Right lobe of liver (tissue), 4 donors: ENCODE results near the gene RSRC1.

Source experiments
- POLR2A ChIP-seq: fragments of 450-650 bp; IDR thresholded peaks from one replicate; pipeline ENCODE4 v1.6.1; 2017; ENCODE audit warnings: antibody characterized with exemption, mild to moderate bottlenecking
- TF ChIP-seq, protein P1 (sequence below), 4 donors: fragments of 200-600 bp in 3 of 4; fragments of 450-650 bp in 1 of 4; IDR thresholded peaks; one replicate each; pipeline versions ENCODE4 v1.5.1 to v1.8.0; 2016 to 2022; ENCODE audit warnings: antibody characterized with exemption in 4 of 4, mild to moderate bottlenecking in 2 of 4
- donor health status: DM: no; HTN: no; CAD: no.
- donor health status: DM: no; HTN: no; CAD: no.
- donor health status: DM: no; HTN: yes; CAD: no.

DNA sequence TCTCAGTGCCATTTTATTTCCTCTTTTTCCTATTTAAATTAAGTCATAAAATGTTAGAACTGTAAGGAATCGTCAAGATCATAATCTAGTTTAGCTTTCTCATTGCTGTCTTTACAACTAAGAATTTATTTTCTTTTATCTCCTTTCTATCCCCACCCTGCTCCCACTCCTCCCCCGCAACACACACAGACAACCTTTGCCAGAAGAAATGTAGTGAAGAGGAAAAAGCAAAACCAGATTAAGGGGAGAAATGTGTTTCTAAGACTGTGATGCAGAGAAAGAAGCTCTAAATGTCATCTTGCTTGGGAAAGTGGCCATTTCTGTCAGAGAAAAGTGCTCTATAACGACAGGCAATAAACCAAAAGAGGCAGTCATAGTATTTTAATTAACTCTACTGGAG lies 382.8 kb downstream of the RSRC1 start:
- no peak for TF ChIP-seq POLR2A
- TF ChIP-seq, protein P1, sequence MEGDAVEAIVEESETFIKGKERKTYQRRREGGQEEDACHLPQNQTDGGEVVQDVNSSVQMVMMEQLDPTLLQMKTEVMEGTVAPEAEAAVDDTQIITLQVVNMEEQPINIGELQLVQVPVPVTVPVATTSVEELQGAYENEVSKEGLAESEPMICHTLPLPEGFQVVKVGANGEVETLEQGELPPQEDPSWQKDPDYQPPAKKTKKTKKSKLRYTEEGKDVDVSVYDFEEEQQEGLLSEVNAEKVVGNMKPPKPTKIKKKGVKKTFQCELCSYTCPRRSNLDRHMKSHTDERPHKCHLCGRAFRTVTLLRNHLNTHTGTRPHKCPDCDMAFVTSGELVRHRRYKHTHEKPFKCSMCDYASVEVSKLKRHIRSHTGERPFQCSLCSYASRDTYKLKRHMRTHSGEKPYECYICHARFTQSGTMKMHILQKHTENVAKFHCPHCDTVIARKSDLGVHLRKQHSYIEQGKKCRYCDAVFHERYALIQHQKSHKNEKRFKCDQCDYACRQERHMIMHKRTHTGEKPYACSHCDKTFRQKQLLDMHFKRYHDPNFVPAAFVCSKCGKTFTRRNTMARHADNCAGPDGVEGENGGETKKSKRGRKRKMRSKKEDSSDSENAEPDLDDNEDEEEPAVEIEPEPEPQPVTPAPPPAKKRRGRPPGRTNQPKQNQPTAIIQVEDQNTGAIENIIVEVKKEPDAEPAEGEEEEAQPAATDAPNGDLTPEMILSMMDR (IDR thresholded peaks at IDR 0.05), result no peak
